Measurements from ENCODE around the gene ALKBH3. TPM values are rescaled to one million over a fixed set of nuclear protein-coding genes. Genes with fewer than 3 reads are reported as not detected.

The ALKBH3 gene
- total RNA-seq = 10 to 100 TPM in 1 of 2 donors, 1 to 10 TPM in 1; 9.3 to 13.9 TPM
- 26.4 TPM for polyA plus RNA-seq (2013, experiment 1 of 2)
- polyA plus RNA-seq (2013, experiment 2 of 2) = 26.4 TPM
- long read RNA-seq, experiment 1, transcript ALKBH3-201 (10 exons, 1,474 nt) = major isoform, 5 of 9 reads
- long read RNA-seq, experiment 1, partial matches to known transcripts = 0 of 9 reads
- long read RNA-seq, experiment 1, other reads (novel, unspliced or antisense) = 4 of 9 reads
- long read RNA-seq, experiment 2, transcript ALKBH3-201 (10 exons, 1,474 nt) = major isoform, 6 of 11 reads
- long read RNA-seq, experiment 2, partial matches to known transcripts = 1 of 11 reads
- long read RNA-seq, experiment 2, other reads (novel, unspliced or antisense) = 4 of 11 reads
- long read RNA-seq, experiment 3, transcript ALKBH3-201 (10 exons, 1,474 nt) = major isoform, 17 of 33 reads
- long read RNA-seq, experiment 3, partial matches to known transcripts = 4 of 33 reads
- long read RNA-seq, experiment 3, other reads (novel, unspliced or antisense) = 12 of 33 reads
- long read RNA-seq, experiment 4, transcript ALKBH3-201 (10 exons, 1,474 nt) = major isoform, 9 of 18 reads
- long read RNA-seq, experiment 4, partial matches to known transcripts = 0 of 18 reads
- long read RNA-seq, experiment 4, other reads (novel, unspliced or antisense) = 9 of 18 reads

DNA sequence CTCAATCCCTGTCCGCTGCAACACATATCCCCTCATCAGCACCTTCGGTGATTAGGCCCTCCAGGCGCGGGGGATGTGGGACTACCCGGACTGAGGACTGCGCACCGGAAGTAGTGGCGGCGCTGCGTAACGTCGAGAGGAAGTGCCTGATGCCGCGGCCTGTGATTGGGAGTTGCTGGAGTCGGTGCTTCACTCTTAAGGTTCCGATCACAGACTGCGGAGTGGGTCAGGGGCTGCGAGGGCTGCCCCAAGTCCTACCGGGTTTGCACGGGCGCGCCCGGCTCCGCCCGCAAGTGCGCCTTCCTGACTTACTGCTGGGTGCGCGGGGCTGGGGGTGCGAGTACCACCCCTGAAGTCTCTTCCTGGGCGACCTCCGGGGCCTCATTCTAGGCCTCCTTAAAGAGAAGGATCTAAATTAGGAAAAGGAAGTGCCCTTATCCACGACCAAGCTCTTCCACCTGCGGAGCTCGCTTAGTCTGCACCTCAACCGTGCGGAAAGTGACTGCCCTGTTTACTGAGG is at the start of gene ALKBH3:
Gene ALKBH3 (plus strand): TSS at position 192 of the 520 bp plus-strand sequence. CDS start 1,822 bp downstream, outside the sequence.
- peaks cover 9% of the 10 kb centered on the region for H3K9me3 ChIP-seq (ENCODE audit: control insufficient read depth, low read length)
- peak within 1 kb of the TSS; percentile 97 for H3K4me3 ChIP-seq (ENCODE audit: low read length)
- Mint-ChIP-seq H3K36me3 (ENCODE audit: low read depth) (peaks cover 25% of the 10 kb centered on the region), H3K4me1 (peaks cover 7% of the 10 kb centered on the region), H3K27me3 (ENCODE audit: insufficient read depth) (peaks cover 52% of the 10 kb centered on the region), H3K4me3 (peak within 1 kb of the TSS; percentile 81), H3K27ac (peak within 1 kb of the TSS; percentile 48), H3K9me3 (peaks cover 13% of the 10 kb centered on the region)
- 0 to 2% methylated on average over 20 to 36 of the region's 36 CpGs for WGBS, 2 experiments (ENCODE audit: insufficient coverage in 1 of 2, insufficient read length in 1 of 2)
- H3K36me3 ChIP-seq (ENCODE audit: control insufficient read depth, insufficient read depth, low read length) = peaks cover 29% of the 10 kb centered on the region
- peak; percentile 97 for DNase-seq
- H3K27ac ChIP-seq (ENCODE audit: low read depth, low read length) = no peak within 1 kb of the TSS
- H3K27me3 ChIP-seq (ENCODE audit: control insufficient read depth, insufficient read depth, low read length, poor library complexity, severe bottlenecking) = peaks cover 42% of the 10 kb centered on the region
- TF ChIP-seq CTCF (conservative IDR thresholded peaks at IDR 0.05) = no peak
- H3K9ac ChIP-seq (ENCODE audit: extremely low read depth, low read length, poor library complexity, severe bottlenecking) = peak within 1 kb of the TSS; percentile 57
- H3K4me1 ChIP-seq (ENCODE audit: control insufficient read depth, insufficient read depth, low read length) = no peaks in the 10 kb centered on the region

GRCh38 chr11:43830928-43831440 is 49.6 kb upstream of the ALKBH3 start:
- no peaks in the 10 kb centered on the region for H3K9me3 Mint-ChIP-seq
- H3K27ac Mint-ChIP-seq = no peak overlapping the region
- TF ChIP-seq CTCF (conservative IDR thresholded peaks at IDR 0.05) = no peak
- no peak overlapping the region for H3K27ac ChIP-seq (ENCODE audit: low read depth, low read length)
- H3K4me3 Mint-ChIP-seq = no peak overlapping the region
- no peaks in the 10 kb centered on the region for H3K4me1 ChIP-seq (ENCODE audit: control insufficient read depth, insufficient read depth, low read length)
- H3K36me3 Mint-ChIP-seq (ENCODE audit: low read depth) = peaks cover 22% of the 10 kb centered on the region
- H3K4me1 Mint-ChIP-seq = peaks cover 26% of the 10 kb centered on the region
- no peaks in the 10 kb centered on the region for H3K27me3 ChIP-seq (ENCODE audit: control insufficient read depth, insufficient read depth, low read length, poor library complexity, severe bottlenecking)
- no peaks in the 10 kb centered on the region for H3K9me3 ChIP-seq (ENCODE audit: control insufficient read depth, low read length)
- DNase-seq = no peak
- 84 to 90% methylated on average over 2 to 5 of the region's 5 CpGs for WGBS, 2 experiments (ENCODE audit: insufficient coverage in 1 of 2, insufficient read length in 1 of 2)
- peaks cover 32% of the 10 kb centered on the region for H3K36me3 ChIP-seq (ENCODE audit: control insufficient read depth, insufficient read depth, low read length)
- H3K27me3 Mint-ChIP-seq (ENCODE audit: insufficient read depth) = no peaks in the 10 kb centered on the region
- H3K9ac ChIP-seq (ENCODE audit: extremely low read depth, low read length, poor library complexity, severe bottlenecking) = no peak overlapping the region
- no peak overlapping the region for H3K4me3 ChIP-seq (ENCODE audit: low read length)

GRCh38 chr11:43832536-43832935 is 48.1 kb upstream of the ALKBH3 start:
- Mint-ChIP-seq H3K9me3 (no peaks in the 10 kb centered on the region), H3K36me3 (ENCODE audit: low read depth) (peaks cover 14% of the 10 kb centered on the region), H3K4me1 (peaks cover 26% of the 10 kb centered on the region), H3K4me3 (no peak overlapping the region), H3K27me3 (ENCODE audit: insufficient read depth) (no peaks in the 10 kb centered on the region), H3K27ac (no peak overlapping the region)
- WGBS, 2 experiments (ENCODE audit: insufficient coverage in 1 of 2, insufficient read length in 1 of 2) = 90 to 93% methylated on average over 3 to 4 of the region's 4 CpGs
- DNase-seq = no peak
- Histone ChIP-seq H3K9me3 (ENCODE audit: control insufficient read depth, low read length) (no peaks in the 10 kb centered on the region), H3K36me3 (ENCODE audit: control insufficient read depth, insufficient read depth, low read length) (peaks cover 22% of the 10 kb centered on the region), H3K4me3 (ENCODE audit: low read length) (no peak overlapping the region), H3K27me3 (ENCODE audit: control insufficient read depth, insufficient read depth, low read length, poor library complexity, severe bottlenecking) (no peaks in the 10 kb centered on the region), H3K9ac (ENCODE audit: extremely low read depth, low read length, poor library complexity, severe bottlenecking) (no peak overlapping the region), H3K4me1 (ENCODE audit: control insufficient read depth, insufficient read depth, low read length) (no peaks in the 10 kb centered on the region), H3K27ac (ENCODE audit: low read depth, low read length) (no peak overlapping the region)
- TF ChIP-seq CTCF (conservative IDR thresholded peaks at IDR 0.05) = no peak

All from endodermal cell (in vitro differentiated cells).